Peyer's patch (tissue), 4 donors: ENCODE data around the gene CDKAL1.

Experiments used
- CTCF ChIP-seq, 6 experiments: fragments of 450-650 bp in 4 of 6; fragments of 200-600 bp in 2 of 6; sonication (generic) in 1 of 6; IDR thresholded peaks; one replicate each; pipeline ENCODE4 v1.5.1; 2017 to 2019; ENCODE audit warnings: antibody characterized with exemption in 6 of 6, mild to moderate bottlenecking in 3 of 6, moderate library complexity in 1 of 6
- POLR2A ChIP-seq, 2 donors: fragments of 450-650 bp; IDR thresholded peaks; one replicate each; pipeline ENCODE4 v1.5.1; 2017; ENCODE audit warnings: antibody characterized with exemption in 2 of 2, mild to moderate bottlenecking in 2 of 2, moderate library complexity in 2 of 2

GRCh38 chr6:20875369-20875963 lies 341.2 kb downstream of the CDKAL1 start:
- peak in 3 of 6 experiments; percentile 22 to 33 (median 25) for TF ChIP-seq CTCF (IDR thresholded peaks at IDR 0.05)
- no peak for TF ChIP-seq POLR2A (IDR thresholded peaks at IDR 0.05)
